AG04449 (cell line): ENCODE measurements around the gene PPP1R16B.

Experiments used
- CTCF ChIA-PET: fragments of 350-600 bp; formaldehyde crosslinking; extraction: SDS; loops from one replicate; lab custom pipeline; 2021; ENCODE audit warnings: antibody characterized with exemption; lab: Yijun Ruan, JAX
- POLR2A ChIA-PET: fragments of 400-600, 350-600 bp; formaldehyde crosslinking; extraction: SDS; loops from one replicate; lab custom pipeline; 2020; ENCODE audit warnings: antibody characterized with exemption, inconsistent platforms; lab: Yijun Ruan, JAX
- DNase-seq: peaks from one replicate; pipeline ENCODE4 v3.0.0-alpha.2; 2010; ENCODE audit warnings: low read depth, low spot score
- H3K4me3 ChIP-seq: 2 replicates; pipeline ENCODE4 v1.5.1; 2011; ENCODE audit warnings: low read depth, mild to moderate bottlenecking, control low read depth, low read length
- TF ChIP-seq, protein P1 (sequence below): IDR thresholded peaks from one replicate; pipeline ENCODE4 v1.5.1; 2011; ENCODE audit warnings: mild to moderate bottlenecking, moderate library complexity, low read length, control low read depth, inconsistent platforms; ENCODE audit not compliant: insufficient read depth; ENCODE audit errors: missing control alignments

PPP1R16B gene

DNA sequence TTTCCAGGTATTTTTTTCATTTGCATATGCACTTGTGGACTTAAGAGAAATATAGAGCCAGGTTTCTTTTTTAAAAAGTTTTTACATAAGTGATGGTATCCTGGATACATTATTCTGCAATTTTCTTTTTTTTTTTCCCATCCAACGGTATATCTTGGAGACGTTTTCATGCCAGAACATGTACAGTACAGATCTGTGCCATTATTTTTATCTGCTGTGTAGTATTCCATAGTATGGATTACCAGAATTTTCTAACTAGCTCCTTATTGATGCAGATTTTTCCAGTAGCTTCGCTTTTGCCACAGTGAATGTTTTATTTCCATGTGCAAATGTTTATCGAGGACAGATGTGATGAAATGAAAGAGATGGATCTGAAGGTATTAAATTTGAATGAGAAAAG, 34.1 kb downstream of the PPP1R16B start:
- ChIA-PET POLR2A (no interaction called here), CTCF (interaction anchor here (0.9 to 1.0 kb wide), 2 partner anchors 12 to 211 kb away, joined by 3 read pairs; no protein-coding TSS in a partner anchor)
- DNase-seq, result no peak
- TF ChIP-seq, protein P1, sequence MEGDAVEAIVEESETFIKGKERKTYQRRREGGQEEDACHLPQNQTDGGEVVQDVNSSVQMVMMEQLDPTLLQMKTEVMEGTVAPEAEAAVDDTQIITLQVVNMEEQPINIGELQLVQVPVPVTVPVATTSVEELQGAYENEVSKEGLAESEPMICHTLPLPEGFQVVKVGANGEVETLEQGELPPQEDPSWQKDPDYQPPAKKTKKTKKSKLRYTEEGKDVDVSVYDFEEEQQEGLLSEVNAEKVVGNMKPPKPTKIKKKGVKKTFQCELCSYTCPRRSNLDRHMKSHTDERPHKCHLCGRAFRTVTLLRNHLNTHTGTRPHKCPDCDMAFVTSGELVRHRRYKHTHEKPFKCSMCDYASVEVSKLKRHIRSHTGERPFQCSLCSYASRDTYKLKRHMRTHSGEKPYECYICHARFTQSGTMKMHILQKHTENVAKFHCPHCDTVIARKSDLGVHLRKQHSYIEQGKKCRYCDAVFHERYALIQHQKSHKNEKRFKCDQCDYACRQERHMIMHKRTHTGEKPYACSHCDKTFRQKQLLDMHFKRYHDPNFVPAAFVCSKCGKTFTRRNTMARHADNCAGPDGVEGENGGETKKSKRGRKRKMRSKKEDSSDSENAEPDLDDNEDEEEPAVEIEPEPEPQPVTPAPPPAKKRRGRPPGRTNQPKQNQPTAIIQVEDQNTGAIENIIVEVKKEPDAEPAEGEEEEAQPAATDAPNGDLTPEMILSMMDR, result no peak
- H3K4me3 ChIP-seq, result no peak overlapping the region

DNA sequence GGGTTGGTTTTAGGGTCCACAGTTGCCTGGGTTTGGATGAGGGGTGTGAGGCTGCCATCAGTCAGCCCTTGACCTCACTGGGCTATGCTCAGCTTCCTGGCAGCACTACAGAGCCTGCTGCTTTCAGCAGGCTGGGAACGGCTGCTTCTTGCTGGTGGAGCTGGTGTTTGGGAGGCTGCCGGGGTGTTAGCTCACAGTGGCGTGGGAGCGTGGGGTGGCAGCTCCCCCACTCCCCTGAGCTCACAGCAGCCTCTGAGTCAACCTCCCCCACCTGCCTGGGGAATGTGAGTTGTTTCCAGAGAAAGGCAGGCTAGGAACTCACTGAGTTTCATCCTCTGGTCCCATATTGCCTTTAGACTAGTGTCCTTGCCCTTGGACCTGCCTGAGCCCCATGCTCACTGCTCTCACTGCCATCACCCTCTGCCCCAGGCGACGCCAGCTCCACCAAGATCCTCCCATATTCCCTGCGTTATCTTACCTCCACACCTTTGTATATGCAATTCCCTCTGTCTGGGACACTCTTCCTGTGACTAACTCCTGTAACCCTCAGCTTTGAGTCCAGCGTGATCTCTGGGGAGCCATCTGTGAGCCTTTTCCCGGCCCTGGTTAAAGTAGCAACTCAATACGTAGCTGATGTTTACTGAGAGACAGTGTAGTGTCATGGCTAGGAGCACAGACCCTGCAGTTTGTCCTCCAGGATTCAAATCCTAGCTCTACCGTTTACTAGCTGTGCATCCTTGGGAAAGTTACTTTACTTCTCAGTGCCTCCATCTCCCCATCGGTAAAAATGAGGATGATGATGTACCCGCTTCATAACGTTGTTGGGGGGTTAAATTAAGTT, 34.8 kb downstream of the PPP1R16B start:
- TF ChIP-seq, protein P1, result no peak
- no peak overlapping the region for H3K4me3 ChIP-seq
- no peak for DNase-seq
- POLR2A ChIA-PET, result no interaction called here
- CTCF ChIA-PET, result interaction anchor here (0.9 to 1.0 kb wide), 2 partner anchors 12 to 210 kb away, joined by 3 read pairs; no protein-coding TSS in a partner anchor

DNA sequence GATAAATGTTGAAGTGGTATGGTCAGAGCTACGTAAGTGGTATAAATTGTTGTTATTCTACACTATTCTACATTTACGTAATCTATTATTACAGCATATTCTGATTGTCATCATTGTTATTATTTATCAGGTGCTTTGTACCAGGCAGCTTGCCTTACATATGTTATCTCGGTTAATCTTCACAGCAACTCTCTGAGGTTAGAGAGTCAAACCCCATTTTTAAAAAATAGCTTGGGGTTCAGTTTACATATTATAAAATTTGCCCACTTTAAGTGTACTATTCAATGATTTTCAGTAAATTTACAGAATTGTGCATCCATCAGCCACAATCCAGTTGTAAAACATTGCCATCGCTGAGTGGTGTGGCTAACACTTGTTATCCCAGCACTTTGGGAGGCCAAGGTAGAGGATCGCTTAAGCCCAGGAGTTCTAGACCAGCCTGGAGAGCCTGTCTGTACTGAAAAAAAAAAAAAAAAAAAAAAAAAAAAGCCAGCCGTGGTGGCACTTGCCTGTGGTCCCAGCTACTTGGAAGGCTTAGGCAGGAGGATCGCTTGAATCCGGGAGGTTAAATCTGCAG, 35.5 kb downstream of the PPP1R16B start:
- POLR2A ChIA-PET, result no interaction called here
- CTCF ChIA-PET, result no interaction called here
- no peak overlapping the region for H3K4me3 ChIP-seq
- TF ChIP-seq, protein P1, result no peak
- no peak for DNase-seq

DNA sequence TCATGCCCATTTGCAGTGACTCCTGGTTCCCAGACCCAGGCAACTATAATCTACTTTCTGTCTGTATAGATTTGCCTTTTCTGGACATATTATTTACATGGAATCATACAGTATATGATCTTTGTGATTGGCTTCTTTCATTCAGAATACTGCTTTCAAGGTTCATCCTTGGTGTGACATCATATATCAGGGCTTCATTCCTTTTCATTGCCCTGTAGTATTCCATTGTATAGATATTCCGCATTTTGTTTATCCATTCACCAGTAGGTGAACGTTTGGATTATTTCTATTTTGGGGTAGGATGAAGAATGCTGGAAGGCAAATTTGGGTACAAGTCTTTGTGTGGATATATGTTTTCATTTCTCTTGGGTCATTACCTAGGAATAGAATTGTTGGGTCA, 36.1 kb downstream of the PPP1R16B start:
- POLR2A ChIA-PET, result no interaction called here

DNA sequence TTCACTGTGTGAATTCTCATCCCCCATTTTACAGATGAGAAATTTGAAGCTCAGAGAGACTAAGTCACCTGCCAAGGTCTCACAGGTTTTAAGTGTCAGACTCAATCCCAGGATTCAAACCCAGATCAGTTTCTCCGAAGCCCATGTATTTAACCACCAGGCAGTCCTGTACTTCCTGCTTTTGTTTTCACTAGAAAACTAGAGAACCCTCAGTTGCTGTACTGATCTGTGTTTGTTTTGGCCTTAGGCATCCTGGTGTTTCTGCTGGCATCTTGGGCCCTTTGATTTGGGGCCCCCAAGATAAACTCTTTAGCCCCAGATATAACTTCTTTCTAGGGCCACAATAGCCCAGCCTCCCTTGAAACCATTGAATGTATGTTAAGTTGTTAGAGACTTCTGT, 36.5 kb downstream of the PPP1R16B start:
- H3K4me3 ChIP-seq, result no peak overlapping the region
- ChIA-PET POLR2A (no interaction called here), CTCF (no interaction called here)
- TF ChIP-seq, protein P1, result no peak
- no peak for DNase-seq

More for the DNA sequence above, 36.1 kb downstream of the PPP1R16B start:
- CTCF ChIA-PET, result no interaction called here
- TF ChIP-seq, protein P1, result no peak
- DNase-seq, result no peak
- no peak overlapping the region for H3K4me3 ChIP-seq

DNA sequence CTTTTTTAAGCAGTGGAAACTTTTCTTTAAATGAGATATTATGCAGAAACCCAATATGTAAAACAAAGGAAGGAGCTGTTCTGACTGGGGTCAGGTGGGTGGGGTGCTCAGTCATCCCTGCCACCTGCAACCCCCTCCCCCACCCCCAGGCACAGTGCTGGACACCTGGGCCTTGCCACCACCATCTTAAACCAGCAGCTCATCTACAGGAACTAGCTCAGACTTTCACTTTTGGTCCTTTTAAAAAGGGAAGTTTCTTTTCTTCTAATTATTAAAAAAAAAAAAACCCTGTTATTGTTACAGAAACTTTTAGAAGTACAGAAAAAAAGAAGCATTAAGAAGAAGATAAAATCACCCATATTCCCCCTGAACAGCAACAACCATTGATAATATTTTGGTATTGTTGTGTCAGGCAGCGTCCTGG, 37.1 kb downstream of the PPP1R16B start:
- ChIA-PET POLR2A (no interaction called here), CTCF (no interaction called here)
- no peak overlapping the region for H3K4me3 ChIP-seq

More for the DNA sequence above, 37.1 kb downstream of the PPP1R16B start:
- TF ChIP-seq, protein P1, result no peak
- no peak for DNase-seq
